K562 (cell line): ENCODE results near the gene SETD1B. TPM values are rescaled to one million over a fixed set of nuclear protein-coding genes. Genes with fewer than 3 reads are reported as not detected.

Source experiments
- BACH1 ChIP-seq: fragments of 200-800 bp; sonication (Bioruptor generic); IDR thresholded peaks from 2 replicates; pipeline ENCODE4 v1.6.1; 2016; ENCODE audit warnings: missing genetic modification characterization, missing compliant biosample characterization
- CCAR2 ChIP-seq: fragments of 200-400 bp; formaldehyde crosslinking; IDR thresholded peaks from 2 replicates; pipeline ENCODE4 v1.6.1; 2017; ENCODE audit warnings: mild to moderate bottlenecking, low read depth, low read length
- CREB3L1 ChIP-seq: fragments of 450-650 bp; IDR thresholded peaks from 2 replicates; pipeline ENCODE4 v1.6.1; 2014; ENCODE audit warnings: low read depth, mild to moderate bottlenecking, moderate library complexity, borderline replicate concordance
- DDX20 ChIP-seq: fragments of 450-650 bp; IDR thresholded peaks from 2 replicates; pipeline ENCODE4 v1.6.1; 2016; ENCODE audit warnings: missing genetic modification characterization, low read depth, mild to moderate bottlenecking, missing compliant biosample characterization, moderate library complexity
- GMEB1 ChIP-seq: fragments of 250-450 bp; sonication (Bioruptor Pico); IDR thresholded peaks from 2 replicates; pipeline ENCODE4 v1.4.0; 2020; ENCODE audit warnings: mild to moderate bottlenecking
- NCOA6 ChIP-seq: fragments of 450-650 bp; IDR thresholded peaks from 2 replicates; pipeline ENCODE4 v1.6.1; 2017; ENCODE audit warnings: mild to moderate bottlenecking
- NFIX ChIP-seq: fragments of 250-450 bp; sonication (Bioruptor Pico); IDR thresholded peaks from 2 replicates; pipeline ENCODE4 v1.4.0; 2020; ENCODE audit warnings: low read depth, mild to moderate bottlenecking, moderate library complexity
- NONO ChIP-seq, 2 experiments: fragments of 200-400 bp in 1 of 2; fragments of 450-650 bp in 1 of 2; formaldehyde crosslinking in 1 of 2; IDR thresholded peaks; 2 replicates each; pipeline ENCODE4 v1.6.1; 2017; ENCODE audit warnings: low read depth in 2 of 2, mild to moderate bottlenecking in 2 of 2, moderate library complexity in 2 of 2, low read length in 1 of 2
- RBFOX2 ChIP-seq: fragments of 200-400 bp; formaldehyde crosslinking; IDR thresholded peaks from 2 replicates; pipeline ENCODE4 v1.6.1; 2017; ENCODE audit warnings: low read depth, mild to moderate bottlenecking, low read length, moderate library complexity
- RREB1 ChIP-seq: fragments of 250-450 bp; sonication (Bioruptor Pico); IDR thresholded peaks from 2 replicates; pipeline ENCODE4 v1.4.0; 2020
- SPI1 ChIP-seq: IDR thresholded peaks from 2 replicates; pipeline ENCODE4 v1.6.1; 2011; ENCODE audit warnings: low read depth, low read length, control low read depth, borderline replicate concordance
- TCF3 ChIP-seq: sonication (generic); formaldehyde crosslinking; IDR thresholded peaks from 2 replicates; pipeline ENCODE4 v1.4.0; 2020; ENCODE audit warnings: mild to moderate bottlenecking, missing genetic modification reagents
- USF1 ChIP-seq: sonication (generic); formaldehyde crosslinking; IDR thresholded peaks from 2 replicates; pipeline ENCODE4 v1.9.0; 2022; ENCODE audit warnings: mild to moderate bottlenecking, missing genetic modification reagents
- XRCC3 ChIP-seq: fragments of 450-650 bp; IDR thresholded peaks from 2 replicates; pipeline ENCODE4 v1.6.1; 2017; ENCODE audit warnings: mild to moderate bottlenecking, moderate library complexity
- ZNF436 ChIP-seq: fragments of 250-450, 450-650 bp; sonication (Bioruptor Pico); formaldehyde crosslinking; IDR thresholded peaks from 2 replicates; pipeline ENCODE4 v1.7.0; 2020; ENCODE audit warnings: mild to moderate bottlenecking
- ZNF445 ChIP-seq: fragments of 250-450 bp; sonication (Bioruptor Pico); IDR thresholded peaks from 2 replicates; pipeline ENCODE4 v1.4.0; 2020; ENCODE audit warnings: low read depth, mild to moderate bottlenecking, moderate library complexity
- polyA plus RNA-seq, 8 experiments: library from polyadenylated mRNA; depleted of rRNA in 4 of 8; stranded (reverse) in 5 of 8; unstranded in 3 of 8; fragments of >200 nt; fragmentation: Nextera tagmentation in 2 of 8; fragmentation: Illumina TruSeq in 1 of 8; extraction: Ambion mirVana in 2 of 8; extraction: Trizol in 1 of 8; gene quantifications; 2 replicates each; pipeline versions ENCODE4 v1.2.1 to v1.2.3, GENCODE V29; 2011 to 2014; ENCODE audit warnings: inconsistent platforms in 1 of 8, missing spikeins in 1 of 8
- total RNA-seq, 7 experiments: library from RNA; depleted of rRNA in 6 of 7; stranded (reverse); fragments of >200 nt in 6 of 7; fragmentation: Illumina TruSeq in 2 of 7; extraction: Trizol in 2 of 7; gene quantifications; 2 replicates each; pipeline versions ENCODE4 v1.2.1 to v1.2.3, GENCODE V29; 2011 to 2021; ENCODE audit warnings: low replicate concordance in 1 of 7
- TF ChIP-seq, protein P1 (sequence below): sonication (generic); formaldehyde crosslinking; IDR thresholded peaks from 2 replicates; pipeline ENCODE4 v1.9.0; 2022; ENCODE audit warnings: mild to moderate bottlenecking, missing genetic modification reagents

The SETD1B gene
- total and polyA plus RNA-seq, 9 of the 15 experiments (the other 6 are each of a cell fraction or from before 2014, with no cell fraction given): 0.48 to 26.6 (median 2.3) TPM

GRCh38 chr12:121811434-121812319 is 7.9 kb downstream of the SETD1B start (continued):
- TF ChIP-seq USF1 (CRISPR knock-in tag) (0 out of 2 replicates have a peak, but pooled peaks have one; percentile 35), CCAR2 (no peak), XRCC3 (no peak), GMEB1 (CRISPR knock-in tag) (no peak), NONO (IDR thresholded peaks at IDR 0.05; ENCODE audit: low read depth in 2 of 2, low read length in 1 of 2) (peak in 1 of 2 experiments; percentile 55; a peak in 1 of 4 replicates), DDX20 (tag) (no peak), ZNF436 (CRISPR knock-in tag) (no peak), ZNF445 (CRISPR knock-in tag) (no peak), TCF3 (no peak; the same call in 1 of the 2 replicates), RREB1 (CRISPR knock-in tag) (no peak), SPI1 (no peak), RBFOX2 (peak; percentile 80), NFIX (CRISPR knock-in tag) (no peak), NCOA6 (no peak), CREB3L1 (no peak), BACH1 (tag) (no peak)
- TF ChIP-seq, protein P1, sequence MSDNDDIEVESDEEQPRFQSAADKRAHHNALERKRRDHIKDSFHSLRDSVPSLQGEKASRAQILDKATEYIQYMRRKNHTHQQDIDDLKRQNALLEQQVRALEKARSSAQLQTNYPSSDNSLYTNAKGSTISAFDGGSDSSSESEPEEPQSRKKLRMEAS (CRISPR knock-in tag): peak; percentile 9; the same call in 1 of the 2 replicates
